SU-DHL-6 (cell line): ENCODE data around the gene MAGEB17.

Experiments
- H2AFZ ChIP-seq: fragments of 200-600 bp; sonication (generic); 2 replicates; pipeline ENCODE4 v1.6.1; 2014; ENCODE audit warnings: low read depth, mild to moderate bottlenecking, moderate library complexity, mixed read lengths, antibody characterized with exemption, low read length; ENCODE audit not compliant: severe bottlenecking
- H3F3A ChIP-seq: fragments of 200-600 bp; shearing (Covaris generic); 2 replicates; pipeline ENCODE4 v1.6.0; 2016; ENCODE audit warnings: antibody characterized with exemption, mild to moderate bottlenecking; ENCODE audit not compliant: insufficient read depth
- H3K27ac ChIP-seq: fragments of 200-600 bp; sonication (generic); 2 replicates; pipeline ENCODE4 v1.5.1; 2016; ENCODE audit warnings: low read depth, mild to moderate bottlenecking, low read length, moderate library complexity, mixed read lengths
- H3K27me3 ChIP-seq: fragments of 200-600 bp; sonication (generic), shearing (Covaris generic); 2 replicates; pipeline ENCODE4 v1.6.0; 2014; ENCODE audit warnings: mild to moderate bottlenecking, low read length
- H3K36me3 ChIP-seq: fragments of 200-600 bp; sonication (generic); 2 replicates; pipeline ENCODE4 v1.6.1; 2014; ENCODE audit warnings: mild to moderate bottlenecking, low read length, mixed read lengths
- H3K4me2 ChIP-seq: fragments of 300-600, 200-600 bp; shearing (Covaris generic), sonication (generic); 2 replicates; pipeline ENCODE4 v1.6.0; 2014; ENCODE audit warnings: low read length, low read depth, mild to moderate bottlenecking; ENCODE audit not compliant: poor library complexity, severe bottlenecking
- H3K4me3 ChIP-seq: fragments of 200-600 bp; sonication (generic); 2 replicates; pipeline ENCODE4 v1.5.1; 2014; ENCODE audit warnings: antibody characterized with exemption, low read length, mild to moderate bottlenecking, mixed read lengths; ENCODE audit not compliant: insufficient read depth, poor library complexity, severe bottlenecking
- H3K79me2 ChIP-seq: fragments of 200-600 bp; sonication (generic); 2 replicates; pipeline ENCODE4 v1.6.1; 2014; ENCODE audit warnings: mild to moderate bottlenecking, low read length, moderate library complexity; ENCODE audit not compliant: insufficient read depth
- H3K9ac ChIP-seq: fragments of 200-600 bp; sonication (generic); 2 replicates; pipeline ENCODE4 v1.7.0; 2014; ENCODE audit warnings: mild to moderate bottlenecking, low read length
- H3K9me2 ChIP-seq: fragments of 200-600 bp; sonication (generic); replicated peaks from 2 replicates; pipeline ENCODE4 v1.6.1; 2014; ENCODE audit warnings: low read length; ENCODE audit not compliant: insufficient read depth
- H3K9me3 ChIP-seq: fragments of 200-600 bp; sonication (generic); 2 replicates; pipeline ENCODE4 v1.6.1; 2014; ENCODE audit warnings: low read length, mixed read lengths; ENCODE audit not compliant: insufficient read depth
- H4K20me1 ChIP-seq: fragments of 200-600 bp; sonication (generic); 2 replicates; pipeline ENCODE4 v1.6.1; 2014; ENCODE audit warnings: low read depth, mild to moderate bottlenecking, antibody characterized with exemption, low read length, moderate library complexity, mixed read lengths
- CTCF ChIP-seq: fragments of 200-600 bp; sonication (generic); IDR thresholded peaks from one replicate; pipeline ENCODE4 v1.5.1; 2017; ENCODE audit warnings: antibody characterized with exemption, mild to moderate bottlenecking, low read length, moderate library complexity; ENCODE audit not compliant: insufficient read depth, poor library complexity, severe bottlenecking
- EZH2phosphoT487 ChIP-seq: fragments of 200-600 bp; sonication (generic), shearing (Covaris generic); conservative IDR thresholded peaks from 2 replicates; pipeline ENCODE4 v1.6.1; 2018; ENCODE audit warnings: mild to moderate bottlenecking, antibody characterized with exemption, low read length, moderate library complexity, mixed read lengths

The MAGEB17 gene

GRCh38 chrX:16191605-16192004 is 24.3 kb downstream of the MAGEB17 start:
- Histone ChIP-seq H3F3A (no peaks in the 10 kb centered on the region), H3K9me2 (no peaks in the 10 kb centered on the region), H3K4me2 (no peak overlapping the region), H3K9me3 (no peaks in the 10 kb centered on the region), H2AFZ (no peak overlapping the region), H3K27ac (no peak overlapping the region), H3K4me3 (no peak overlapping the region), H3K79me2 (no peaks in the 10 kb centered on the region), H3K27me3 (no peaks in the 10 kb centered on the region), H4K20me1 (no peaks in the 10 kb centered on the region), H3K9ac (no peak overlapping the region), H3K36me3 (no peaks in the 10 kb centered on the region)
- TF ChIP-seq EZH2phosphoT487 (no peak), CTCF (no peak)

- Histone ChIP-seq H3K36me3 (no peaks in the 10 kb centered on the region), H3F3A (no peaks in the 10 kb centered on the region), H4K20me1 (no peaks in the 10 kb centered on the region), H3K4me3 (no peak overlapping the region), H3K4me2 (no peak overlapping the region), H3K27ac (no peak overlapping the region), H3K9me3 (no peaks in the 10 kb centered on the region), H2AFZ (no peak overlapping the region), H3K9ac (no peak overlapping the region), H3K27me3 (no peaks in the 10 kb centered on the region), H3K79me2 (no peaks in the 10 kb centered on the region), H3K9me2 (no peaks in the 10 kb centered on the region)
- TF ChIP-seq CTCF (no peak), EZH2phosphoT487 (no peak)
Measured at GRCh38 chrX:16196829-16197228, 29.5 kb downstream of the MAGEB17 start.

GRCh38 chrX:16199343-16199742 is 32.1 kb downstream of the MAGEB17 start:
- no peaks in the 10 kb centered on the region for H3K36me3 ChIP-seq
- H3K27me3 ChIP-seq = no peaks in the 10 kb centered on the region
- H2AFZ ChIP-seq = no peak overlapping the region
- H4K20me1 ChIP-seq = no peaks in the 10 kb centered on the region
- H3K4me2 ChIP-seq = no peak overlapping the region
- H3F3A ChIP-seq = no peaks in the 10 kb centered on the region
- H3K9ac ChIP-seq = no peak overlapping the region
- H3K9me2 ChIP-seq = no peaks in the 10 kb centered on the region
- TF ChIP-seq CTCF (no peak), EZH2phosphoT487 (no peak)
- H3K4me3 ChIP-seq = no peak overlapping the region
- H3K9me3 ChIP-seq = no peaks in the 10 kb centered on the region
- H3K79me2 ChIP-seq = no peaks in the 10 kb centered on the region
- no peak overlapping the region for H3K27ac ChIP-seq
